Measurements from ENCODE around the gene CELF2. TPM values are rescaled to one million over a fixed set of nuclear protein-coding genes. Genes with fewer than 3 reads are reported as not detected.

The CELF2 gene
- total RNA-seq, 2 donors from 2014 or later: 30.2 to 34.4 TPM

- intact Hi-C loops (cut with DNase I): no loop called here
- H3K27me3 ChIP-seq: no peaks in the 10 kb centered on the region
- H3K36me3 ChIP-seq: no peaks in the 10 kb centered on the region
- H3K27ac ChIP-seq: no peak overlapping the region
- DNase-seq: no peak
- no peak overlapping the region for H3K4me3 ChIP-seq
- H3K9me3 ChIP-seq: no peaks in the 10 kb centered on the region
- no peak for TF ChIP-seq CTCF (IDR thresholded peaks at IDR 0.05)
- H3K9ac ChIP-seq (ENCODE audit: low read depth in 2 of 2, low read length in 2 of 2): no peak overlapping the region
- H3K4me1 ChIP-seq: peaks cover 14% of the 10 kb centered on the region
Measured at GRCh38 chr10:11227103-11227502, 209.4 kb downstream of the CELF2 start.

GRCh38 chr10:11229893-11230292 is 212.2 kb downstream of the CELF2 start:
- Histone ChIP-seq H3K4me1 (peaks cover 14% of the 10 kb centered on the region), H3K4me3 (no peak overlapping the region), H3K9me3 (no peaks in the 10 kb centered on the region), H3K36me3 (no peaks in the 10 kb centered on the region), H3K27me3 (no peaks in the 10 kb centered on the region), H3K27ac (no peak overlapping the region), H3K9ac (ENCODE audit: low read depth in 2 of 2, low read length in 2 of 2) (no peak overlapping the region)
- intact Hi-C loops (cut with DNase I): no loop called here
- TF ChIP-seq CTCF (IDR thresholded peaks at IDR 0.05): no peak
- DNase-seq: no peak

- DNase-seq: no peak
- no peak overlapping the region for H3K27ac ChIP-seq
Measured at GRCh38 chr10:11230498-11231167, 213.0 kb downstream of the CELF2 start.

GRCh38 chr10:11231285-11231684 is 213.6 kb downstream of the CELF2 start:
- intact Hi-C loops (cut with DNase I): no loop called here
- H3K36me3 ChIP-seq: no peaks in the 10 kb centered on the region
- no peaks in the 10 kb centered on the region for H3K27me3 ChIP-seq
- no peaks in the 10 kb centered on the region for H3K9me3 ChIP-seq
- no peak overlapping the region for H3K9ac ChIP-seq (ENCODE audit: low read depth in 2 of 2, low read length in 2 of 2)
- TF ChIP-seq CTCF (IDR thresholded peaks at IDR 0.05): no peak
- H3K4me3 ChIP-seq: no peak overlapping the region
- H3K27ac ChIP-seq: no peak overlapping the region
- H3K4me1 ChIP-seq: peaks cover 12% of the 10 kb centered on the region
- DNase-seq: no peak

More at GRCh38 chr10:11230498-11231167, 213.0 kb downstream of the CELF2 start:
- Histone ChIP-seq H3K27me3 (no peaks in the 10 kb centered on the region), H3K36me3 (no peaks in the 10 kb centered on the region), H3K9me3 (no peaks in the 10 kb centered on the region), H3K4me1 (peaks cover 14% of the 10 kb centered on the region), H3K9ac (ENCODE audit: low read depth in 2 of 2, low read length in 2 of 2) (no peak overlapping the region), H3K4me3 (no peak overlapping the region)
- intact Hi-C loops (cut with DNase I): no loop called here
- TF ChIP-seq CTCF (IDR thresholded peaks at IDR 0.05): no peak

GRCh38 chr10:11232222-11232961 is 214.7 kb downstream of the CELF2 start:
- TF ChIP-seq CTCF (IDR thresholded peaks at IDR 0.05): no peak
- Histone ChIP-seq H3K36me3 (no peaks in the 10 kb centered on the region), H3K27me3 (no peaks in the 10 kb centered on the region), H3K4me3 (no peak overlapping the region), H3K4me1 (peaks cover 9% of the 10 kb centered on the region), H3K27ac (no peak overlapping the region), H3K9me3 (no peaks in the 10 kb centered on the region), H3K9ac (ENCODE audit: low read depth in 2 of 2, low read length in 2 of 2) (no peak overlapping the region)
- no peak for DNase-seq
- intact Hi-C loops (cut with DNase I): no loop called here

Data from colonic mucosa (tissue), 4 donors.